Measurements from ENCODE around the gene TRAF4. TPM values are rescaled to one million over a fixed set of nuclear protein-coding genes. Genes with fewer than 3 reads are reported as not detected.

TRAF4 gene
- total RNA-seq (2014; rRNA removed; shearing (Covaris generic)) = 38.4 and 51.0 TPM in 2 replicates

DNA sequence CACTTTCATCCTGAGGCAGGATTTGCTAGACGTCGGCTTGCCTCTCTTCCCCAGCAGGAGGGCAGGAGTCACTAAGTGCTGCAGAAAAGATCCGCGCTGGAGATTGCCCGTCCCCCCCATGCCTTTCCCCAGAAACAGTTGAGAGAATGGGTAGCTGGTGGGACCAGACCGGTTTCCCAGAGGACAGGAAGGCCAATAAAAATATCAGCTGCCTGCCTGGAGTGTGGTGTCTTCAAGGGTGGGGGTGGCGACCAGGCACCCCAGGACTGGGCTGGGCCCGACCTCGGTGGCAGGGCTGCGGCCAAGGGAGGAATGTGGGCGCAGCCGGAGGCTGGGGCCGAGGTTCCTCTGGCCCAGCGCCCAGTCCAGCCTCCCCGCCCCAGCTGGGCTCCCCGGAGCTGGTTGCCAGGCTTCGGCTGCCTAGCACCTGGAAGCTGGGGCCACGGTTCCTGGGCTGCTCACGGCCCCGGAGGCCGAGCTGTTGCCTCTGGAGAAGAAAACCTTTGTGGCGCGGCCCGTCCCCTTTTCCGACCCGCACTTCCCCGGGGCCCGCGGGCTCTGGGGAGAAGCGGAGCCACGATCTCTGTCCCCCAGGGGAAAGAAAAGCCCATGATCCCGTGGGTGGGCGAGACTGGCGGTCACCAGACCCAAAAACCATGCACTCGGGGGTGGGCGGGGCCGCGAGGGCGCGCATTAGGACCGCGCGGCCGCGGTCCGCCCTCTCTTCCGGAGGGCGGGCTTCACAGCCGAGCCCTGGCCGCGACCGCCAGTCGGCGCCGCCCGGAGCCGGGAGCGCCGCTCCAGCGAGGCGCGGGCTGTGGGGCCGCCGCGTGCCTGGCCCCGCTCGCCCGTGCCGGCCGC, at the start of gene TRAF4:
TSS of gene TRAF4 (plus strand) at position 769 of the 861 bp plus-strand sequence. CDS start 102 bp downstream, outside the sequence.
- Histone ChIP-seq H3K9me3 (replicated peaks) (no peaks in the 10 kb centered on the region), H3K36me3 (peaks cover 40% of the 10 kb centered on the region), H3K4me1 (replicated peaks) (peaks cover 25% of the 10 kb centered on the region), H3K4me3 (peak within 1 kb of the TSS; percentile 61), H3K27me3 (replicated peaks) (no peaks in the 10 kb centered on the region), H3K27ac (peak within 1 kb of the TSS; percentile 87)
- peak; percentile 80 to 89 for DNase-seq (ENCODE audit: low read depth in 1 of 2, low spot score in 2 of 2)

DNA sequence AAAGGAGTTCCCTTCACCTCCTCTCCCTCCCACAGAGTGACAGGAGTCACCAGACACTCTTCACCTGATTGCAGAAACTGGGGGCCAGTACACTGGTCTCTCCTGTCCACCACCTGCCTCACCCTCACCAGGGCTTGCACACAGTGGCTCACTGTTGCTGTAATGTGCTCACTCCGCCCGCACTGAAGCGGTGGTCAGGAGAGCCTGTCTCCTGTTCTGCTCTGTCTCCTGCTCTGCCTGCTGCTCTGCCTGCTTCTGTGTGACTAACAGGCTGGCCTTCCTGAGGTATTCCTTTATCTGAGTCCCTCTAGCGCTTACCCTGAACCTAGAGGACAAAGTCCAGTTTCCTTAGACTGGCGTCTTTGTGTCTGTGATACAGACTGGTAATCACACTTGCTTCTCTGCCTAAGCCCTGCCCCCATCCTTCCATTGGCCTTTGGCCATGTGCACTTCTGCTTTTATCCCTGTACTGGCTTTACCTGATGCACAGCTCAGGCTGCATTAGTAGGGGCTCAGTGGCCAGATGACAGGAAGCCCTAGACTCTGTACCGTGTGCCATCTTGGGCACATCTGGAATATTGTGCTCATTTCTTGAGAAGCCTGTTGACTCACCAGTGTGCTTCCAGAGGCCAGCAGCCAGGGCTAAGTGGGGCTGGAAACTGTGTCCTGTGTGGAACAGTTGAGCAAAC, 45.4 kb upstream of the TRAF4 start:
- no peaks in the 10 kb centered on the region for H3K9me3 ChIP-seq (replicated peaks)
- H3K27ac ChIP-seq = no peak overlapping the region
- DNase-seq (ENCODE audit: low read depth in 1 of 2, low spot score in 2 of 2) = no peak
- H3K36me3 ChIP-seq = peaks cover 99% of the 10 kb centered on the region
- no peaks in the 10 kb centered on the region for H3K4me1 ChIP-seq (replicated peaks)
- no peak overlapping the region for H3K4me3 ChIP-seq
- H3K27me3 ChIP-seq (replicated peaks) = no peaks in the 10 kb centered on the region

DNA sequence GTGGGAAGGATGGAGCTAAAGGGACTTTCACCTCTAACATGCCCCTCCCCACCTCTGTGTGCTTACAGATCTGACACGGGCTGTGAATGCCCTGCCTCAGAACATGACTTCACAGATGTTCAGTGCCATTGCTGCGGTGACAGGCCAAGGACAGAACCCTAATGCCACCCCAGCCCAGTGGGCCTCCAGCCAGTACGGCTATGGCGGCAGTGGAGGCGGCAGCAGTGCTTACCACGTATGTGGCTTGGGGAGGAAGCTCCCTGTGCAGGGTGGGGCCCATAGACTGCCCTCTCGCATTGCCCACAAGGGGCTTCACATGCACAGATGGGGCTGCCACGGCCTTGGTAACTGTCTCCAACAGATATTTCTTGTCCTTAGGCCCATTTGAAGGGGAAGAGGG, 43.5 kb upstream of the TRAF4 start:
- peaks cover 98% of the 10 kb centered on the region for H3K36me3 ChIP-seq
- no peak overlapping the region for H3K27ac ChIP-seq
- H3K9me3 ChIP-seq (replicated peaks) = no peaks in the 10 kb centered on the region
- no peak overlapping the region for H3K4me3 ChIP-seq
- no peaks in the 10 kb centered on the region for H3K27me3 ChIP-seq (replicated peaks)
- no peak for DNase-seq (ENCODE audit: low read depth in 1 of 2, low spot score in 2 of 2)
- H3K4me1 ChIP-seq (replicated peaks) = no peaks in the 10 kb centered on the region

DNA sequence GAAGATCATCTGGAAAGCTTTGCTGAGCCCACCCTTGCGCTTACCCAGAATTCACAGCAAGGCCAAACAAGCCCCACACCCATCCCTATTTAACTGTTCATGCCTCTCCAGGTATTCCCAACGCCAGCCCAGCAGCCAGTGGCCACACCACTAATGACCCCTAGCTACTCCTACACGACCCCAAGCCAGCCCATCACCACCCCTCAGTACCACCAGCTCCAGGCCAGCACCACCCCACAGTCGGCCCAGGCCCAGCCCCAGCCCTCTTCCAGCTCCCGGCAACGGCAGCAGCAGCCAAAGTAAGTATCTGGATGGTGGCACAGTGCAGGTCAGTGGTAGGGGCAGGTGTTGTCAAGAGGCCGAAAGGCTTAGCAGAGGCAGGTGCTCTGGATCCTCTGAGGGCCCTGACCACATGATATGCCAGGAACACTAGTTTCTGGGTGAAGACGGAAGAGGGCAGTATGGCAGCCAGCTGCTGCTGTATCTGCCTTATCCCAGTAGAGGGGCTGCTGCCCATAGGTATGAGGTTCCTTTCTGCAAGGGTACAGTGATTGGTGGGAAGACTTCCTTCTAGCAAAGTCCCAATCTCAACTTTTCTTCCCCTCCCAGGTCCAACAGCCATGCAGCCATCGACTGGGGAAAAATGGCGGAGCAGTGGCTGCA, 42.9 kb upstream of the TRAF4 start:
- H3K4me1 ChIP-seq (replicated peaks) = no peaks in the 10 kb centered on the region
- H3K4me3 ChIP-seq = no peak overlapping the region
- no peak overlapping the region for H3K27ac ChIP-seq
- no peaks in the 10 kb centered on the region for H3K9me3 ChIP-seq (replicated peaks)
- no peaks in the 10 kb centered on the region for H3K27me3 ChIP-seq (replicated peaks)
- no peak for DNase-seq (ENCODE audit: low read depth in 1 of 2, low spot score in 2 of 2)
- H3K36me3 ChIP-seq = peaks cover 96% of the 10 kb centered on the region

GRCh38 chr17:28702026-28702751, 41.6 kb upstream of the TRAF4 start:
- no peaks in the 10 kb centered on the region for H3K27me3 ChIP-seq (replicated peaks)
- H3K36me3 ChIP-seq = peaks cover 89% of the 10 kb centered on the region
- no peak overlapping the region for H3K4me3 ChIP-seq
- DNase-seq (ENCODE audit: low read depth in 1 of 2, low spot score in 2 of 2) = no peak
- H3K4me1 ChIP-seq (replicated peaks) = no peaks in the 10 kb centered on the region
- H3K27ac ChIP-seq = no peak overlapping the region
- H3K9me3 ChIP-seq (replicated peaks) = no peaks in the 10 kb centered on the region

DNA sequence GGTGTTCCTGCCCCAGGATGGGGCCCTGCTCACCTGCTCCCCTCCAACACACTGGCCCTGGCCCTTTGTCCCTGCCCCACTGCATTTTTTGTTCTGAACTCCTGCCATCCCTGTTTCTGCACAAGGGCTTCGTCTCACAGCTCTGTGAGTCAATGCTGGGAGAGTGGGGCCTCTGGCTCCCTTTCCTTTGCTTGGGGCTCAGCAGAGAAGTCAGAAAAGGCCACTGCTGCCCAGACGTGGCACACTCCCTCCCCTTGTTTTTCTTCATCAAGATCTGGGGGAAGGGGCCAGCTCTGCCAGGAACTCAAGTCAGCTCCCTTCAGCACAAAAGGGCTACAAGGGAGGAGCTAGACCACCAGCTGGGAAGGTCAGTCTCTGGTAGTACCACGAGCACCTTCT, 41.1 kb upstream of the TRAF4 start:
- Histone ChIP-seq H3K4me3 (no peak overlapping the region), H3K4me1 (replicated peaks) (no peaks in the 10 kb centered on the region), H3K36me3 (peaks cover 85% of the 10 kb centered on the region), H3K9me3 (replicated peaks) (no peaks in the 10 kb centered on the region), H3K27ac (no peak overlapping the region), H3K27me3 (replicated peaks) (no peaks in the 10 kb centered on the region)
- no peak for DNase-seq (ENCODE audit: low read depth in 1 of 2, low spot score in 2 of 2)

DNA sequence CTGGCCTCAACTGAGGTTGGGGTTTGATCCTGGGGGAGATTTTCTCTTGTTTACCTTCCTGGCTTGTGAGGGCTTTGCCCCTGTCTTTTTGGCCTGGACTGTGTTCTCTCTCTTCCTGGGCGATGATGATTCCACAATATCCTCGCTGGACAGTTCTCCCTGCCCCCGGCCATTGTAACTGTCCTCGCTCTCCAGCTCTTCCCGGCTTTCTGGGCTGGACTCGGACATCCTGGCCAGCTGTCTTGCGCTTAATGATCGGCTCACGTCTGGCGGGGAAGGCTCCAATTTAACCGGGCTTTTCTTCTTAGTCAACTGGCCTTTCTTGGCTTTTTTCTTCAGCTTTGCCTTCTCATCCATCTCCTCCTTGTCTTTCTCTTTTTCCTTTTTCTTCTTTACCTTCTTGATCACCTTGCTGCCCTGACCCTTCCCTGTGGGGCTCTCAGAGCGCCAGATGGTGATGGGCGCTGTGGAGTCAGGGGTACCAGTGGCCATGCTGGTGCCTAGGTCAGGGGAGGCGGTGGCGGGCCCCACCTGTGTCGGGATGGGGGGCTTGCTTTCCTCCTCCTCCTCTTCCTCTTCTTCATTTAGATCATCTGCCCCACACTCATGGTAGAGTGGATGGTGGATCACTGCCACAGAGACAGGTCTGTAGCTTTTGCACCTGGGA, 40.1 kb upstream of the TRAF4 start:
- Histone ChIP-seq H3K4me3 (no peak overlapping the region), H3K36me3 (peaks cover 82% of the 10 kb centered on the region), H3K9me3 (replicated peaks) (no peaks in the 10 kb centered on the region), H3K27ac (no peak overlapping the region), H3K4me1 (replicated peaks) (no peaks in the 10 kb centered on the region), H3K27me3 (replicated peaks) (no peaks in the 10 kb centered on the region)
- DNase-seq (ENCODE audit: low read depth in 1 of 2, low spot score in 2 of 2) = no peak

GRCh38 chr17:28704219-28704858, 39.5 kb upstream of the TRAF4 start:
- Histone ChIP-seq H3K27ac (no peak overlapping the region), H3K4me3 (no peak overlapping the region), H3K27me3 (replicated peaks) (no peaks in the 10 kb centered on the region), H3K4me1 (replicated peaks) (no peaks in the 10 kb centered on the region), H3K9me3 (replicated peaks) (no peaks in the 10 kb centered on the region), H3K36me3 (peaks cover 81% of the 10 kb centered on the region)
- no peak for DNase-seq (ENCODE audit: low read depth in 1 of 2, low spot score in 2 of 2)

DNA sequence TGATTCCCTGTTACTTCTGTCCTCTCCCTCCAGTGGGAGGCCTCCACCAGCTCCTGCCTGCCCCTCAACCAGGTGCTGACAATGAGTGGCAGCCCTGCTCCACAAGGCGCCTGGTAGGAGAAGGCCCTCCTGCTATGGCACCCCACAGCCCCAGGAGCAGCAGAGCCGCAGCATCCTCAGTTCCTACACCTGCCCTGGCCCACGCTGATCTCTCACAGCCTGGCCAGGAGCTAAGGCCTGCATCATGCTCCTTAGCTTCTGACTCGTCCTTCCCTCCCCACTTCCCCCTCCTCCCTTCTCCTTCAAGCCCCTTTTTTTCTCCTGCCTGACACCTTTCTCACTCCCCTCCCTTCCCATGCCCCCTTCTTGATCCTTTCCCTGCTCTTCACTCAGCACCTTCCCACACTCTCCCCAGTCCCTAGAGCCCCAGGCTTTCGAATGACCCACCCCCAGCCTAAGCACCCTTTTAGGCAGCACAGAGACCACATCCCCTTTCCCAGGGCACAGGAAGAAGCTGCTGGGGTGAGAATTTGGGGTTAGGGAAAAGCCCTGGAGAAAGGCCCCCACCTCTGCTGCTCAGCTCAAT, 38.6 kb upstream of the TRAF4 start:
- H3K4me3 ChIP-seq = no peak overlapping the region
- H3K27me3 ChIP-seq (replicated peaks) = no peaks in the 10 kb centered on the region
- DNase-seq (ENCODE audit: low read depth in 1 of 2, low spot score in 2 of 2) = no peak
- no peaks in the 10 kb centered on the region for H3K9me3 ChIP-seq (replicated peaks)
- H3K27ac ChIP-seq = no peak overlapping the region
- peaks cover 80% of the 10 kb centered on the region for H3K36me3 ChIP-seq
- no peaks in the 10 kb centered on the region for H3K4me1 ChIP-seq (replicated peaks)

DNA sequence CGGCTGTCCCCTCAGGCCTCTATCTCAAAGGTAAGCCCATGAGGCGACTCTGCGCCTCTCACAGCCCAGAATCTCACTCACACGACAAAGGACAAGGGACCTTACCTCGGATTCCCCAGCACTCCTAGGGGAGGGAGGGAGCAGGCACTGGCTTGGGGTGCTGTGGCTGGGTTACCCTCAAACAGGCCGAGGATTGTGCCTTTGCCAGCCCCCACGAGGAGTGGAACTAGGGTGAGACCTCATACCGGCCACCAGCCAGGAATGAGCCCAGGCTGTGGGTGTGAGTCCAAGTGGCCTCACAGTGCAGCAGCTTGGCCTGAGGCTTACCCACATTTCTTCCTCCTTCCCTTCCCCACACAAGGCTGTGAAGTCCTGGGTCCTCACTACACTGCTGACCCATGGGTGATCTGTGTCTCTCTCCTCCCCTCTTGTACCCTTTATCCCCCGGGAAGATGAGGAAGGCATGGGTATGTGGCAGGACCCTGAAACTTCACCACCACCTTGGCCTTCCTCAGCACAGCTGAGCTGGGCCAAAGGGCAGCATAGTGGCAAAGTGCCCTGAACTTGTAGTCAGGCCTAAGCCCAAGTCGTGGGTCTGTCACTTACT, 38.0 kb upstream of the TRAF4 start:
- no peak overlapping the region for H3K4me3 ChIP-seq
- DNase-seq (ENCODE audit: low read depth in 1 of 2, low spot score in 2 of 2) = no peak
- H3K27ac ChIP-seq = no peak overlapping the region

GRCh38 chr17:28706471-28707338, 37.1 kb upstream of the TRAF4 start:
- Histone ChIP-seq H3K4me1 (replicated peaks) (peaks cover 7% of the 10 kb centered on the region), H3K36me3 (peaks cover 67% of the 10 kb centered on the region), H3K27me3 (replicated peaks) (no peaks in the 10 kb centered on the region), H3K4me3 (no peak overlapping the region), H3K27ac (no peak overlapping the region), H3K9me3 (replicated peaks) (no peaks in the 10 kb centered on the region)
- no peak for DNase-seq (ENCODE audit: low read depth in 1 of 2, low spot score in 2 of 2)

More for the DNA sequence above, 38.0 kb upstream of the TRAF4 start:
- peaks cover 74% of the 10 kb centered on the region for H3K36me3 ChIP-seq
- no peaks in the 10 kb centered on the region for H3K27me3 ChIP-seq (replicated peaks)
- H3K9me3 ChIP-seq (replicated peaks) = no peaks in the 10 kb centered on the region
- no peaks in the 10 kb centered on the region for H3K4me1 ChIP-seq (replicated peaks)
